ENCODE results near the gene GPR137B.

- TF ChIP-seq CTCF (IDR thresholded peaks at IDR 0.05) (no peak), POLR2A (IDR thresholded peaks at IDR 0.05) (no peak)
Observed at GRCh38 chr1:236154126-236154525, 11.8 kb downstream of the GPR137B start.
